ENCODE data around the gene GRIN3A.

Gene GRIN3A

GRCh38 chr9:101618698-101619097, 119.7 kb downstream of the GRIN3A start:
- Histone ChIP-seq H3K79me2 (ENCODE audit: insufficient read depth, low read length) (no peaks in the 10 kb centered on the region), H3K4me1 (ENCODE audit: insufficient read depth, low read length, poor library complexity, severe bottlenecking) (no peaks in the 10 kb centered on the region), H4K20me1 (ENCODE audit: insufficient read depth, low read length, poor library complexity, severe bottlenecking) (no peaks in the 10 kb centered on the region), H3K9me3 (ENCODE audit: insufficient read depth, low read depth, low read length) (no peaks in the 10 kb centered on the region), H3F3A (ENCODE audit: low read depth) (no peaks in the 10 kb centered on the region), H3K4me2 (ENCODE audit: low read depth, low read length, poor library complexity, severe bottlenecking) (no peak overlapping the region), H3K36me3 (ENCODE audit: insufficient read depth, low read length) (no peaks in the 10 kb centered on the region), H3K9me2 (replicated peaks; ENCODE audit: low read depth, low read length) (no peaks in the 10 kb centered on the region), H3K4me3 (ENCODE audit: low read length, poor library complexity, severe bottlenecking) (no peak overlapping the region), H3K9ac (ENCODE audit: low read depth, low read length, poor library complexity, severe bottlenecking) (no peak overlapping the region), H2AFZ (ENCODE audit: low read length) (no peak overlapping the region), H3K27me3 (ENCODE audit: insufficient read depth, low read length, poor library complexity, severe bottlenecking) (no peaks in the 10 kb centered on the region)
- TF ChIP-seq EZH2phosphoT487 (IDR thresholded peaks at IDR 0.05; ENCODE audit: borderline replicate concordance) (no peak), CTCF (conservative IDR thresholded peaks at IDR 0.05; ENCODE audit: low read length) (no peak)

- Histone ChIP-seq H3K9me3 (ENCODE audit: insufficient read depth, low read depth, low read length) (no peaks in the 10 kb centered on the region), H3K9ac (ENCODE audit: low read depth, low read length, poor library complexity, severe bottlenecking) (no peak overlapping the region), H3F3A (ENCODE audit: low read depth) (no peaks in the 10 kb centered on the region), H3K79me2 (ENCODE audit: insufficient read depth, low read length) (no peaks in the 10 kb centered on the region), H3K36me3 (ENCODE audit: insufficient read depth, low read length) (no peaks in the 10 kb centered on the region), H3K4me2 (ENCODE audit: low read depth, low read length, poor library complexity, severe bottlenecking) (no peak overlapping the region), H3K9me2 (replicated peaks; ENCODE audit: low read depth, low read length) (no peaks in the 10 kb centered on the region), H2AFZ (ENCODE audit: low read length) (no peak overlapping the region), H3K4me3 (ENCODE audit: low read length, poor library complexity, severe bottlenecking) (no peak overlapping the region), H3K4me1 (ENCODE audit: insufficient read depth, low read length, poor library complexity, severe bottlenecking) (peaks cover 7% of the 10 kb centered on the region), H3K27me3 (ENCODE audit: insufficient read depth, low read length, poor library complexity, severe bottlenecking) (no peaks in the 10 kb centered on the region), H4K20me1 (ENCODE audit: insufficient read depth, low read length, poor library complexity, severe bottlenecking) (no peaks in the 10 kb centered on the region)
- TF ChIP-seq EZH2phosphoT487 (IDR thresholded peaks at IDR 0.05; ENCODE audit: borderline replicate concordance), result no peak
- no peak for TF ChIP-seq CTCF (conservative IDR thresholded peaks at IDR 0.05; ENCODE audit: low read length)
Observed at GRCh38 chr9:101605547-101605946, 132.9 kb downstream of the GRIN3A start.

GRCh38 chr9:101604296-101604695, 134.2 kb downstream of the GRIN3A start:
- Histone ChIP-seq H4K20me1 (ENCODE audit: insufficient read depth, low read length, poor library complexity, severe bottlenecking) (no peaks in the 10 kb centered on the region), H3K4me3 (ENCODE audit: low read length, poor library complexity, severe bottlenecking) (no peak overlapping the region), H3K27me3 (ENCODE audit: insufficient read depth, low read length, poor library complexity, severe bottlenecking) (no peaks in the 10 kb centered on the region), H3F3A (ENCODE audit: low read depth) (no peaks in the 10 kb centered on the region), H3K79me2 (ENCODE audit: insufficient read depth, low read length) (no peaks in the 10 kb centered on the region), H3K36me3 (ENCODE audit: insufficient read depth, low read length) (no peaks in the 10 kb centered on the region), H2AFZ (ENCODE audit: low read length) (no peak overlapping the region), H3K4me2 (ENCODE audit: low read depth, low read length, poor library complexity, severe bottlenecking) (no peak overlapping the region), H3K9me3 (ENCODE audit: insufficient read depth, low read depth, low read length) (no peaks in the 10 kb centered on the region), H3K9ac (ENCODE audit: low read depth, low read length, poor library complexity, severe bottlenecking) (no peak overlapping the region), H3K9me2 (replicated peaks; ENCODE audit: low read depth, low read length) (no peaks in the 10 kb centered on the region), H3K4me1 (ENCODE audit: insufficient read depth, low read length, poor library complexity, severe bottlenecking) (peaks cover 7% of the 10 kb centered on the region)
- TF ChIP-seq EZH2phosphoT487 (IDR thresholded peaks at IDR 0.05; ENCODE audit: borderline replicate concordance), result no peak
- no peak for TF ChIP-seq CTCF (conservative IDR thresholded peaks at IDR 0.05; ENCODE audit: low read length)

All from Loucy (cell line).